ENCODE results near the gene GAS6. TPM values are rescaled to one million over a fixed set of nuclear protein-coding genes. Genes with fewer than 3 reads are reported as not detected.

GAS6 gene
- total RNA-seq, 1 donor from 2014 or later = 502 TPM

GRCh38 chr13:113825841-113826240 is 38.0 kb downstream of the GAS6 start:
- intact Hi-C loops (cut with DNase I) = no loop called here
- H3K27ac ChIP-seq = no peak overlapping the region
- no peaks in the 10 kb centered on the region for H3K9me3 ChIP-seq
- no peak for TF ChIP-seq CTCF (IDR thresholded peaks at IDR 0.05)
- no peak for DNase-seq (ENCODE audit: low spot score in 2 of 2)
- H3K27me3 ChIP-seq = no peaks in the 10 kb centered on the region
- no peak overlapping the region for H3K4me3 ChIP-seq
- peaks cover 7 to 8% of the 10 kb centered on the region in 2 donors for H3K4me1 ChIP-seq
- H3K36me3 ChIP-seq = peaks cover 70 to 87% of the 10 kb centered on the region in 2 donors

GRCh38 chr13:113823771-113824170 is 40.1 kb downstream of the GAS6 start:
- H3K4me3 ChIP-seq = no peak overlapping the region
- no peaks in the 10 kb centered on the region for H3K9me3 ChIP-seq
- H3K36me3 ChIP-seq = peaks cover 77 to 81% of the 10 kb centered on the region in 2 donors
- TF ChIP-seq CTCF (IDR thresholded peaks at IDR 0.05) = no peak
- intact Hi-C loops (cut with DNase I) = no loop called here
- no peak overlapping the region for H3K27ac ChIP-seq
- no peak for DNase-seq (ENCODE audit: low spot score in 2 of 2)
- H3K27me3 ChIP-seq = no peaks in the 10 kb centered on the region
- peaks cover 7 to 12% of the 10 kb centered on the region in 2 donors for H3K4me1 ChIP-seq

- no peak for DNase-seq (ENCODE audit: low spot score in 2 of 2)
- Histone ChIP-seq H3K9me3 (no peaks in the 10 kb centered on the region), H3K4me3 (no peak overlapping the region), H3K27me3 (no peaks in the 10 kb centered on the region), H3K36me3 (peaks cover 74 to 75% of the 10 kb centered on the region in 2 donors), H3K27ac (no peak overlapping the region), H3K4me1 (peaks cover 8 to 12% of the 10 kb centered on the region in 2 donors)
- intact Hi-C loops (cut with DNase I) = no loop called here
- no peak for TF ChIP-seq CTCF (IDR thresholded peaks at IDR 0.05)
Observed at GRCh38 chr13:113822956-113823744, 40.7 kb downstream of the GAS6 start.

- intact Hi-C loops (cut with DNase I) = no loop called here
- TF ChIP-seq CTCF (IDR thresholded peaks at IDR 0.05) = no peak
- Histone ChIP-seq H3K9me3 (no peaks in the 10 kb centered on the region), H3K36me3 (peaks cover 65 to 66% of the 10 kb centered on the region in 2 donors), H3K27me3 (no peaks in the 10 kb centered on the region), H3K27ac (peak overlapping the region; percentile 67 to 72), H3K4me1 (peaks cover 12 to 18% of the 10 kb centered on the region in 2 donors), H3K4me3 (no peak overlapping the region)
- no peak for DNase-seq (ENCODE audit: low spot score in 2 of 2)
Observed at GRCh38 chr13:113822266-113822665, 41.6 kb downstream of the GAS6 start.

- intact Hi-C loops (cut with DNase I) = no loop called here
- H3K4me1 ChIP-seq = peaks cover 12 to 21% of the 10 kb centered on the region in 2 donors
- no peaks in the 10 kb centered on the region for H3K9me3 ChIP-seq
Observed at GRCh38 chr13:113821847-113822246, 42.0 kb downstream of the GAS6 start.

More at GRCh38 chr13:113821847-113822246, 42.0 kb downstream of the GAS6 start:
- no peak for DNase-seq (ENCODE audit: low spot score in 2 of 2)
- H3K4me3 ChIP-seq = no peak overlapping the region
- no peak for TF ChIP-seq CTCF (IDR thresholded peaks at IDR 0.05)
- peak overlapping the region; percentile 67 to 72 for H3K27ac ChIP-seq
- no peaks in the 10 kb centered on the region for H3K27me3 ChIP-seq
- H3K36me3 ChIP-seq = peaks cover 61 to 62% of the 10 kb centered on the region in 2 donors
